Mammary epithelial cell (primary cell): ENCODE results near the gene CD226.

Source experiments
- EZH2 ChIP-seq: IDR thresholded peaks from 2 replicates; pipeline ENCODE4 v1.6.1; 2012; ENCODE audit warnings: low read length, inconsistent platforms, borderline replicate concordance
- TF ChIP-seq, protein P1 (sequence below), 2 donors: IDR thresholded peaks in 1 of 2; conservative IDR thresholded peaks in 1 of 2; 2 replicates each; pipeline ENCODE4 v1.5.1; 2011 to 2012; ENCODE audit warnings: inconsistent platforms in 2 of 2, low read length in 2 of 2, mild to moderate bottlenecking in 2 of 2, control low read depth in 1 of 2, low read depth in 1 of 2; ENCODE audit not compliant: insufficient read depth in 1 of 2; ENCODE audit errors: extremely low read depth in 1 of 2

DNA sequence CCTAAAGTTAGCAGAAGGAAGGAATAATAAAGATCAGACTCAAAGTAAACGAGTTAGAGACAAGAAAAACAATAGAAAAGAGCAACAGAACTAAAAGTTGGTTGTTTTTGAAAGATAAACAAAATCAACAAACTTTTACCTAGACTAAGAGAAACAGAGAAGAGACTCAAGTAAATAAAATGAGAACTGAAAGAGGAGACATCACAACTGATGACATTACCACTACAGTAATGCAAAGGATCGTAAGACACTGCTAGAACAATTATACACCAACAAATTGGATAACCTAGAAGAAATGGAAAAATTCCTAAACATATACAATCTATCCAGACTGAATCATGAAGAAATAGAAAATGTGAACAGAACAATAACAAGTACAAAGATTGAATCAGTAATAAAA, 139.3 kb downstream of the CD226 start:
- TF ChIP-seq, protein P1, sequence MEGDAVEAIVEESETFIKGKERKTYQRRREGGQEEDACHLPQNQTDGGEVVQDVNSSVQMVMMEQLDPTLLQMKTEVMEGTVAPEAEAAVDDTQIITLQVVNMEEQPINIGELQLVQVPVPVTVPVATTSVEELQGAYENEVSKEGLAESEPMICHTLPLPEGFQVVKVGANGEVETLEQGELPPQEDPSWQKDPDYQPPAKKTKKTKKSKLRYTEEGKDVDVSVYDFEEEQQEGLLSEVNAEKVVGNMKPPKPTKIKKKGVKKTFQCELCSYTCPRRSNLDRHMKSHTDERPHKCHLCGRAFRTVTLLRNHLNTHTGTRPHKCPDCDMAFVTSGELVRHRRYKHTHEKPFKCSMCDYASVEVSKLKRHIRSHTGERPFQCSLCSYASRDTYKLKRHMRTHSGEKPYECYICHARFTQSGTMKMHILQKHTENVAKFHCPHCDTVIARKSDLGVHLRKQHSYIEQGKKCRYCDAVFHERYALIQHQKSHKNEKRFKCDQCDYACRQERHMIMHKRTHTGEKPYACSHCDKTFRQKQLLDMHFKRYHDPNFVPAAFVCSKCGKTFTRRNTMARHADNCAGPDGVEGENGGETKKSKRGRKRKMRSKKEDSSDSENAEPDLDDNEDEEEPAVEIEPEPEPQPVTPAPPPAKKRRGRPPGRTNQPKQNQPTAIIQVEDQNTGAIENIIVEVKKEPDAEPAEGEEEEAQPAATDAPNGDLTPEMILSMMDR (conservative IDR thresholded peaks at IDR 0.05 in 1 of 2, IDR thresholded peaks at IDR 0.05 in 1 of 2; ENCODE audit: extremely low read depth in 1 of 2, insufficient read depth in 1 of 2, low read depth in 1 of 2, low read length in 2 of 2), result no peak
- no peak for TF ChIP-seq EZH2
